PC-9 (cell line): ENCODE results near the gene CDH18. TPM values are rescaled to one million over a fixed set of nuclear protein-coding genes. Genes with fewer than 3 reads are reported as not detected.

Source experiments
- BruUV-seq: library from RNA; stranded (reverse); fragments of 400-500 nt; replicated peaks from 2 replicates; lab custom pipeline; 2021; lab: Mats Ljungman, UMichigan
- CTCF ChIA-PET: fragments of 300-600 bp; sonication (Branson Sonifier 250); formaldehyde crosslinking; loops from one replicate; lab custom pipeline; 2022; ENCODE audit warnings: antibody characterized with exemption; lab: Charles Lee
- POLR2A ChIA-PET: fragments of 300-600 bp; sonication (Branson Sonifier 250); formaldehyde crosslinking; loops from one replicate; lab custom pipeline; 2022; ENCODE audit warnings: antibody characterized with exemption; ENCODE audit not compliant: unreplicated experiment; lab: Charles Lee
- DNase-seq, 2 experiments: peaks; one replicate each; pipeline versions ENCODE4 v3.0.0 to v3.0.0-alpha.2; 2015 to 2022; ENCODE audit warnings: mixed read lengths in 1 of 2
- H2AFZ ChIP-seq: fragments of 200-600 bp; sonication (generic); 2 replicates; pipeline ENCODE4 v1.8.1; 2017; ENCODE audit warnings: antibody characterized with exemption
- H3F3A ChIP-seq: fragments of 200-600 bp; sonication (generic); 2 replicates; pipeline ENCODE4 v1.8.1; 2017; ENCODE audit warnings: antibody characterized with exemption, mild to moderate bottlenecking, low read depth; ENCODE audit not compliant: insufficient read depth
- H3K27ac ChIP-seq: fragments of 200-600 bp; sonication (generic); 2 replicates; pipeline ENCODE4 v1.6.1; 2016; ENCODE audit warnings: mixed run types
- H3K27me3 ChIP-seq: fragments of 200-600 bp; sonication (generic); 2 replicates; pipeline ENCODE4 v1.6.1; 2016; ENCODE audit warnings: low read depth, mixed run types; ENCODE audit not compliant: insufficient read depth
- H3K36me3 ChIP-seq: fragments of 200-600 bp; sonication (generic); 2 replicates; pipeline ENCODE4 v1.6.1; 2016; ENCODE audit warnings: low read depth, mixed run types
- H3K4me1 ChIP-seq: fragments of 200-600 bp; sonication (generic); replicated peaks from 2 replicates; pipeline ENCODE4 v1.6.1; 2016; ENCODE audit warnings: mixed run types; ENCODE audit not compliant: insufficient read depth
- H3K4me2 ChIP-seq: fragments of 200-600 bp; sonication (generic); 2 replicates; pipeline ENCODE4 v1.6.1; 2017; ENCODE audit warnings: mixed run types
- H3K4me3 ChIP-seq: fragments of 200-600 bp; sonication (generic); 2 replicates; pipeline ENCODE4 v1.6.1; 2016; ENCODE audit warnings: mixed run types
- H3K79me2 ChIP-seq: fragments of 200-600 bp; sonication (generic); 2 replicates; pipeline ENCODE4 v1.6.1; 2017; ENCODE audit warnings: low read depth, mixed run types
- H3K9me2 ChIP-seq: fragments of 200-600 bp; sonication (generic); 2 replicates; pipeline ENCODE4 v1.8.1; 2017; ENCODE audit warnings: mild to moderate bottlenecking; ENCODE audit not compliant: insufficient read depth
- H3K9me3 ChIP-seq: fragments of 200-600 bp; sonication (generic); 2 replicates; pipeline ENCODE4 v1.8.1; 2016; ENCODE audit warnings: low read depth; ENCODE audit not compliant: insufficient read depth
- H4K20me1 ChIP-seq: fragments of 200-600 bp; sonication (generic); 2 replicates; pipeline ENCODE4 v1.8.1; 2017; ENCODE audit not compliant: insufficient read depth
- EZH2 ChIP-seq: fragments of 200-600 bp; sonication (generic); IDR thresholded peaks from 2 replicates; pipeline ENCODE4 v1.8.0; 2017; ENCODE audit warnings: antibody characterized with exemption, low read depth
- intact Hi-C: fragments of 100-400 bp; cut with micrococcal nuclease; formaldehyde crosslinking; loops from one replicate; pipeline ENCODE4 v1.10.0; 2022; ENCODE audit not compliant: unreplicated experiment
- total RNA-seq: library from RNA; stranded (reverse); gene quantifications from 2 replicates; pipeline ENCODE4 v1.2.3, GENCODE V29; 2021
- TF ChIP-seq, protein P1 (sequence below): fragments of 200-600 bp; sonication (generic); conservative IDR thresholded peaks from 2 replicates; pipeline ENCODE4 v1.6.1; 2017; ENCODE audit warnings: mixed run types, antibody characterized with exemption, mild to moderate bottlenecking, moderate library complexity

CDH18 gene
- total RNA-seq, 1 experiment from 2014 or later = not detected

DNA sequence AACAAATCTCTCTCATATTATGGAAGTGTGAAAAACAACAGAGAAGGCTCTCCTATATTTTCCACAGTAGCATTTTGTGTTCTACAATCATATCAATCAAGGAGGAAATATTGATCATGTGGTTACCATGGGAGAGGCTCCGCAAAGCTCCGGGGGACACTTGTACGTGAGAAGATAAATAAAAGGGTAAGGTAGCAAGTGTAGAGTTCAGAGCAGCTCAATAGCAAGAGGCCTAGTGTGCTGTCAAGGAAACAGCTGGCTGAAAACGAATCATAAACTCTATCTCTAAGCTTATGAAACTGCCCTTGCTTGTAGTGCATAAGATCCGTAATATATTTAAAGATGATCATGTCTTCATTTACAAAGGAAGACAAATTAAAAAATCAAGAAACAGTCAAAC, 57.5 kb downstream of the CDH18 start:
- Histone ChIP-seq H4K20me1 (no peaks in the 10 kb centered on the region), H3K4me3 (no peak overlapping the region), H3K4me1 (no peaks in the 10 kb centered on the region), H3K9me2 (no peaks in the 10 kb centered on the region), H3K9me3 (no peaks in the 10 kb centered on the region), H3K79me2 (no peaks in the 10 kb centered on the region), H3K36me3 (no peaks in the 10 kb centered on the region), H3K27ac (no peak overlapping the region), H3K4me2 (no peak overlapping the region), H3K27me3 (no peaks in the 10 kb centered on the region), H3F3A (no peaks in the 10 kb centered on the region), H2AFZ (no peak overlapping the region)
- no peak for TF ChIP-seq EZH2
- TF ChIP-seq, protein P1, sequence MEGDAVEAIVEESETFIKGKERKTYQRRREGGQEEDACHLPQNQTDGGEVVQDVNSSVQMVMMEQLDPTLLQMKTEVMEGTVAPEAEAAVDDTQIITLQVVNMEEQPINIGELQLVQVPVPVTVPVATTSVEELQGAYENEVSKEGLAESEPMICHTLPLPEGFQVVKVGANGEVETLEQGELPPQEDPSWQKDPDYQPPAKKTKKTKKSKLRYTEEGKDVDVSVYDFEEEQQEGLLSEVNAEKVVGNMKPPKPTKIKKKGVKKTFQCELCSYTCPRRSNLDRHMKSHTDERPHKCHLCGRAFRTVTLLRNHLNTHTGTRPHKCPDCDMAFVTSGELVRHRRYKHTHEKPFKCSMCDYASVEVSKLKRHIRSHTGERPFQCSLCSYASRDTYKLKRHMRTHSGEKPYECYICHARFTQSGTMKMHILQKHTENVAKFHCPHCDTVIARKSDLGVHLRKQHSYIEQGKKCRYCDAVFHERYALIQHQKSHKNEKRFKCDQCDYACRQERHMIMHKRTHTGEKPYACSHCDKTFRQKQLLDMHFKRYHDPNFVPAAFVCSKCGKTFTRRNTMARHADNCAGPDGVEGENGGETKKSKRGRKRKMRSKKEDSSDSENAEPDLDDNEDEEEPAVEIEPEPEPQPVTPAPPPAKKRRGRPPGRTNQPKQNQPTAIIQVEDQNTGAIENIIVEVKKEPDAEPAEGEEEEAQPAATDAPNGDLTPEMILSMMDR = no peak
- no TSS peak for BruUV-seq
- ChIA-PET CTCF (no interaction called here), POLR2A (no interaction called here)
- intact Hi-C loops = no loop called here
- DNase-seq = no peak

GRCh38 chr5:19928562-19929421, 59.2 kb downstream of the CDH18 start:
- H3K4me2 ChIP-seq = no peak overlapping the region
- POLR2A ChIA-PET = no interaction called here

GRCh38 chr5:19927919-19928318, 60.1 kb downstream of the CDH18 start:
- H3K36me3 ChIP-seq = no peaks in the 10 kb centered on the region
- H3K4me1 ChIP-seq = no peaks in the 10 kb centered on the region
- H3K4me2 ChIP-seq = no peak overlapping the region
- DNase-seq = no peak
- CTCF ChIA-PET = no interaction called here
- H3F3A ChIP-seq = no peaks in the 10 kb centered on the region
- no peak overlapping the region for H2AFZ ChIP-seq
- no peaks in the 10 kb centered on the region for H3K79me2 ChIP-seq
- H3K27ac ChIP-seq = no peak overlapping the region
- no peaks in the 10 kb centered on the region for H3K9me2 ChIP-seq
- no peaks in the 10 kb centered on the region for H3K9me3 ChIP-seq
- no TSS peak for BruUV-seq
- H3K27me3 ChIP-seq = no peaks in the 10 kb centered on the region
- no peak overlapping the region for H3K4me3 ChIP-seq
- TF ChIP-seq, protein P1 = no peak
- no peak for TF ChIP-seq EZH2
- POLR2A ChIA-PET = no interaction called here
- intact Hi-C loops = no loop called here
- no peaks in the 10 kb centered on the region for H4K20me1 ChIP-seq

More at GRCh38 chr5:19928562-19929421, 59.2 kb downstream of the CDH18 start:
- CTCF ChIA-PET = no interaction called here
- no peak for DNase-seq
- intact Hi-C loops = no loop called here
- H3K27ac ChIP-seq = 0 out of 2 replicates have a peak overlapping the region, but pooled peaks have one; percentile 11
- no peaks in the 10 kb centered on the region for H4K20me1 ChIP-seq
- no peaks in the 10 kb centered on the region for H3K27me3 ChIP-seq
- H3F3A ChIP-seq = no peaks in the 10 kb centered on the region
- H2AFZ ChIP-seq = no peak overlapping the region
- H3K79me2 ChIP-seq = no peaks in the 10 kb centered on the region
- H3K4me1 ChIP-seq = no peaks in the 10 kb centered on the region
- TF ChIP-seq EZH2 = no peak
- no peaks in the 10 kb centered on the region for H3K9me3 ChIP-seq
- H3K9me2 ChIP-seq = no peaks in the 10 kb centered on the region
- H3K36me3 ChIP-seq = no peaks in the 10 kb centered on the region
- H3K4me3 ChIP-seq = no peak overlapping the region
- no TSS peak for BruUV-seq
